ENCODE measurements around the gene SCN8A.
"Not testable (repeated sequence)": the region's sequence is repeated elsewhere in the genome, so short reads cannot be mapped to it uniquely, and the experiment has no call there.

The SCN8A gene

GRCh38 chr12:51591016-51591901 lies at the start of gene SCN8A:
SCN8A (plus strand) TSS chr12:51591233; CDS start chr12:51662818, 71,585 bp downstream.
- TF ChIP-seq, protein P1, sequence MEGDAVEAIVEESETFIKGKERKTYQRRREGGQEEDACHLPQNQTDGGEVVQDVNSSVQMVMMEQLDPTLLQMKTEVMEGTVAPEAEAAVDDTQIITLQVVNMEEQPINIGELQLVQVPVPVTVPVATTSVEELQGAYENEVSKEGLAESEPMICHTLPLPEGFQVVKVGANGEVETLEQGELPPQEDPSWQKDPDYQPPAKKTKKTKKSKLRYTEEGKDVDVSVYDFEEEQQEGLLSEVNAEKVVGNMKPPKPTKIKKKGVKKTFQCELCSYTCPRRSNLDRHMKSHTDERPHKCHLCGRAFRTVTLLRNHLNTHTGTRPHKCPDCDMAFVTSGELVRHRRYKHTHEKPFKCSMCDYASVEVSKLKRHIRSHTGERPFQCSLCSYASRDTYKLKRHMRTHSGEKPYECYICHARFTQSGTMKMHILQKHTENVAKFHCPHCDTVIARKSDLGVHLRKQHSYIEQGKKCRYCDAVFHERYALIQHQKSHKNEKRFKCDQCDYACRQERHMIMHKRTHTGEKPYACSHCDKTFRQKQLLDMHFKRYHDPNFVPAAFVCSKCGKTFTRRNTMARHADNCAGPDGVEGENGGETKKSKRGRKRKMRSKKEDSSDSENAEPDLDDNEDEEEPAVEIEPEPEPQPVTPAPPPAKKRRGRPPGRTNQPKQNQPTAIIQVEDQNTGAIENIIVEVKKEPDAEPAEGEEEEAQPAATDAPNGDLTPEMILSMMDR (IDR thresholded peaks at IDR 0.05; ENCODE audit: borderline replicate concordance, insufficient read depth, low read depth, low read length), result no peak
- peak within 1 kb of the TSS; percentile 53 for H3K4me3 ChIP-seq (ENCODE audit: low read depth, low read length)

DNA sequence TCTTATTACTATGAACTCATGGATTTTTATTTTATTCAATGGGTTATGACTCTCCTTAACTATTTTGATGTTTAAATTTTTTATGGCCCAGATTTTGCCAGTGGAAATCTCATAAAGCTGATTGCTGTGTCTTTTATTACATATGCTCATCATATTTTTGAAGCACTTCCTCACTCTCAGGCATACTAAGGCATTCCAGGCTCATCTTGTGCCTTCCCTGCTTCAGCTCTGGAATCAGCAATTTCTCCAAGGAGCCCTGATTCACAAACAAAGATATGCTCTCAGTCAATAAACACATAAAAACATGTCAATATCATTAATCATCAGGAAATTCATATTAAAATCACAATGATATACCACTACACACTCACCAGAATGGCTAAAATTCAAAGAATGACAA lies 44.9 kb upstream of the SCN8A start:
- no peak overlapping the region for H3K4me3 ChIP-seq (ENCODE audit: low read depth, low read length)
- TF ChIP-seq, protein P1 (IDR thresholded peaks at IDR 0.05; ENCODE audit: borderline replicate concordance, insufficient read depth, low read depth, low read length), result no peak

DNA sequence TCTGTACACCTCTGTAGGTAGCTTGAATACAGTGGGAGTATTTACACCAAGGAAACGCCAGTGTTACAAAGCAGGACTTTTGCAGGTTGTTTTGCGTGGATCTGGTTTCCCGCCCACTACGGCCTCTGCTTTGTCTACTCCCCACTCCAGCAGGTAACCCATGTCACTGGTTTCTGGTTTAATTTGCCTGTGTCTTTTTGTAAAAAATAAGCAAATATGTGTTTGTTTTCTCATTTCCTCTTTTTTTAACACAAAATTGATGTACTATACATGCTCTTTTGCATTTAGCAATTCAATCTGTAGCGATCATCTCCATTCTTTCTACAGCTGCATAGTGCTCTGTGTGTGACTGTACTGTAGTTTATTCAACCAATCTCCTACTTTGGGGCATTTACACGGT lies 43.4 kb upstream of the SCN8A start:
- no peak overlapping the region for H3K4me3 ChIP-seq (ENCODE audit: low read depth, low read length)
- TF ChIP-seq, protein P1 (IDR thresholded peaks at IDR 0.05; ENCODE audit: borderline replicate concordance, insufficient read depth, low read depth, low read length), result no peak

DNA sequence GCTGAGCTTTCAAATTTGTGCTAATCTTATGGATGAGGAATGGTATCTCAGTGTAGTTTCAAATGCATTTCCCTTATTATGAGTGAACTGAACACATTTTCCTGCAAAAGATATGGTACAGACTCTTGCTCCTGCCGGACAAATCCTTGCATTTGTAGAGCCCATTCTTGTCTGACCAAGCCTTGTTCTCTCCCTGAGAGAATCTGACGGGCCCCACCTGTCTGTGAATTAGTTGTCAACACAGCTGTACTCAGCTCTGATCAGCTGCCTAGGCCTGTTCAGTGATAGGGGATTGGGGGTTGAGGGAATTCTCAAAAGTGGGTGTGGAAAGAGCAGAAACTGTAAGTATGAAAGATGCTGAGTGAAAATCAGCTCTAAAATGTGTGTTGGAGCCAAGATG lies 42.8 kb upstream of the SCN8A start:
- TF ChIP-seq, protein P1 (IDR thresholded peaks at IDR 0.05; ENCODE audit: borderline replicate concordance, insufficient read depth, low read depth, low read length), result no peak
- H3K4me3 ChIP-seq (ENCODE audit: low read depth, low read length), result no peak overlapping the region

- TF ChIP-seq, protein P1 (IDR thresholded peaks at IDR 0.05; ENCODE audit: borderline replicate concordance, insufficient read depth, low read depth, low read length), result no peak
- no peak overlapping the region for H3K4me3 ChIP-seq (ENCODE audit: low read depth, low read length)
Measured at GRCh38 chr12:51549637-51550036, 41.4 kb upstream of the SCN8A start.

GRCh38 chr12:51568271-51569032 lies 22.6 kb upstream of the SCN8A start:
- not testable (repeated sequence) for H3K4me3 ChIP-seq (ENCODE audit: low read depth, low read length)

- TF ChIP-seq, protein P1 (IDR thresholded peaks at IDR 0.05; ENCODE audit: borderline replicate concordance, insufficient read depth, low read depth, low read length), result no peak
- H3K4me3 ChIP-seq (ENCODE audit: low read depth, low read length), result no peak overlapping the region
Measured at GRCh38 chr12:51579321-51579850, 11.6 kb upstream of the SCN8A start.
